Hypothalamus (tissue), 51 donors: ENCODE results near the gene ZNF138.
"Not testable (repeated sequence)": the region's sequence is repeated elsewhere in the genome, so short reads cannot be mapped to it uniquely, and the experiment has no call there.

Source experiments
- DNase-seq, 51 donors: peaks; one replicate each; lab custom pipeline; 2025; lab: John Stamatoyannopoulos, UW

Gene ZNF138

GRCh38 chr7:64838051-64838450 lies 43.8 kb downstream of the ZNF138 start:
- DNase-seq: not testable (repeated sequence)

- DNase-seq: no peak
Measured at GRCh38 chr7:64838691-64839090, 44.5 kb downstream of the ZNF138 start.

- no peak for DNase-seq
Measured at GRCh38 chr7:64839910-64840309, 45.7 kb downstream of the ZNF138 start.

- DNase-seq: peak in 8 of 51 donors; percentile 7 to 50 (median 31)
Measured at GRCh38 chr7:64849250-64849923, 55.2 kb downstream of the ZNF138 start.

GRCh38 chr7:64849924-64850499 lies 55.8 kb downstream of the ZNF138 start:
- DNase-seq: no peak

GRCh38 chr7:64853679-64854078 lies 59.5 kb downstream of the ZNF138 start:
- no peak for DNase-seq

GRCh38 chr7:64854969-64855368 lies 60.7 kb downstream of the ZNF138 start:
- DNase-seq: no peak

GRCh38 chr7:64863021-64863420 lies 68.8 kb downstream of the ZNF138 start:
- no peak for DNase-seq

- DNase-seq: not testable (repeated sequence)
Measured at GRCh38 chr7:64863530-64863929, 69.3 kb downstream of the ZNF138 start.

- DNase-seq: no peak
Measured at GRCh38 chr7:64863969-64864368, 69.7 kb downstream of the ZNF138 start.

- DNase-seq: no peak
Measured at GRCh38 chr7:64867863-64868440, 73.7 kb downstream of the ZNF138 start.

GRCh38 chr7:64868499-64868898 lies 74.3 kb downstream of the ZNF138 start:
- no peak for DNase-seq

GRCh38 chr7:64869121-64869725 lies 75.0 kb downstream of the ZNF138 start:
- DNase-seq: no peak

GRCh38 chr7:64869912-64870562 lies 75.8 kb downstream of the ZNF138 start:
- no peak for DNase-seq

GRCh38 chr7:64870656-64871055 lies 76.4 kb downstream of the ZNF138 start:
- DNase-seq: no peak

GRCh38 chr7:64871761-64872160 lies 77.5 kb downstream of the ZNF138 start:
- DNase-seq: no peak

- DNase-seq: no peak
Measured at GRCh38 chr7:64872351-64873154, 78.3 kb downstream of the ZNF138 start.

- no peak for DNase-seq
Measured at GRCh38 chr7:64873155-64873500, 78.9 kb downstream of the ZNF138 start.

- no peak for DNase-seq
Measured at GRCh38 chr7:64873517-64873916, 79.3 kb downstream of the ZNF138 start.

GRCh38 chr7:64874114-64874513 lies 79.9 kb downstream of the ZNF138 start:
- DNase-seq: no peak
